LNCaP clone FGC (cell line): ENCODE results near the gene MUC2.

Experiments used
- DNase-seq: peaks from one replicate; pipeline ENCODE4 v3.0.0-alpha.2; 2011; ENCODE audit warnings: low read depth
- H3K4me3 ChIP-seq: 2 replicates; pipeline ENCODE4 v1.5.1; 2011; ENCODE audit warnings: mild to moderate bottlenecking, low read depth, low read length, control low read depth
- TF ChIP-seq, protein P1 (sequence below): IDR thresholded peaks from 2 replicates; pipeline ENCODE4 v1.5.1; 2012; ENCODE audit warnings: mild to moderate bottlenecking; ENCODE audit not compliant: control insufficient read depth, insufficient read depth; ENCODE audit errors: extremely low read depth

MUC2 gene

DNA sequence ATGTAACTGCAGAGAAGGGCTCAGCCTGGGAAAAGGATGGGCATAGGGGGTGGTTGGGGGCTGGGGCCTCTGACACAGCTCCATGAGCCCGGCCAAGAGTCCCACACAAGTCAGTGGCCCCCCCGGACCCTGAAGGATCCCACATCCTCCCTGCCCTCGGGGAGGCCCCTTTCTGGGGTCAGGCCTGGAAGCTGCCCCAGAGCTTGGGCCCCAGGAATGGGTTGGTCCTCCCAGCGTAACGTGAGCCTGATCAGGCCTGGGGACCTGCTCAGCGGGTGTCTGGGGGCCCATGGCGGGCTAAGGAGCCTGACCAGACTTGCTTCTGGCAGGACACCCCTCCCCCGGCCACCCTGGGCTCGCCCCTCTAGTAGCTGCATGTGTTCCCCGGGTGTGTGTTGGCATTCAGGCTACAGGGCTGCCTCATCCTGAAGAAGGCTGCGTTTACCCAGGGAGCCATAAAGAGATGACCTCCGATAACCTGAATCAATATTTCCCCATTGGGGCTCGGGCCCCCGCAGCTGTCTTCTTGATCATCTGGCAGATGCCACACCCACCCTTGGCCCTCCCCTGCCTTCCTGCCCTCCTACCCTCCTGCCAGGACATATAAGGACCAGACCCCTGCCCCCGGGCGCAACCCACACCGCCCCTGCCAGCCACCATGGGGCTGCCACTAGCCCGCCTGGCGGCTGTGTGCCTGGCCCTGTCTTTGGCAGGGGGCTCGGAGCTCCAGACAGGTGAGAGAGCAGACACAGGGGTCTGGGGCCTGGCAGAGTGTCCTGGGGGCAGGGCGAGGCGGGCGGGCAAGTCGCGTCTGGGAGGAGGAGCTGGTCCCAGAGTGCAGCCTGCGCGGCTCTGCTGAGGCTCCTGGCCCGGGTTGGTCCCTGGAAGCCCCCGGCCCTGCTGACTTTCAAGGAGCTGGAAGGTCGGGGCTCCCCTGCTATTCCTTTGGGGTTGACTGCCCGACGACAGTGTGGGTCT is at the start of gene MUC2:
TSS of gene MUC2 (plus strand) at position 631 of the 978 bp plus-strand sequence.
- TF ChIP-seq, protein P1, sequence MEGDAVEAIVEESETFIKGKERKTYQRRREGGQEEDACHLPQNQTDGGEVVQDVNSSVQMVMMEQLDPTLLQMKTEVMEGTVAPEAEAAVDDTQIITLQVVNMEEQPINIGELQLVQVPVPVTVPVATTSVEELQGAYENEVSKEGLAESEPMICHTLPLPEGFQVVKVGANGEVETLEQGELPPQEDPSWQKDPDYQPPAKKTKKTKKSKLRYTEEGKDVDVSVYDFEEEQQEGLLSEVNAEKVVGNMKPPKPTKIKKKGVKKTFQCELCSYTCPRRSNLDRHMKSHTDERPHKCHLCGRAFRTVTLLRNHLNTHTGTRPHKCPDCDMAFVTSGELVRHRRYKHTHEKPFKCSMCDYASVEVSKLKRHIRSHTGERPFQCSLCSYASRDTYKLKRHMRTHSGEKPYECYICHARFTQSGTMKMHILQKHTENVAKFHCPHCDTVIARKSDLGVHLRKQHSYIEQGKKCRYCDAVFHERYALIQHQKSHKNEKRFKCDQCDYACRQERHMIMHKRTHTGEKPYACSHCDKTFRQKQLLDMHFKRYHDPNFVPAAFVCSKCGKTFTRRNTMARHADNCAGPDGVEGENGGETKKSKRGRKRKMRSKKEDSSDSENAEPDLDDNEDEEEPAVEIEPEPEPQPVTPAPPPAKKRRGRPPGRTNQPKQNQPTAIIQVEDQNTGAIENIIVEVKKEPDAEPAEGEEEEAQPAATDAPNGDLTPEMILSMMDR: no peak
- no peak for DNase-seq
- H3K4me3 ChIP-seq: no peak within 1 kb of the TSS

DNA sequence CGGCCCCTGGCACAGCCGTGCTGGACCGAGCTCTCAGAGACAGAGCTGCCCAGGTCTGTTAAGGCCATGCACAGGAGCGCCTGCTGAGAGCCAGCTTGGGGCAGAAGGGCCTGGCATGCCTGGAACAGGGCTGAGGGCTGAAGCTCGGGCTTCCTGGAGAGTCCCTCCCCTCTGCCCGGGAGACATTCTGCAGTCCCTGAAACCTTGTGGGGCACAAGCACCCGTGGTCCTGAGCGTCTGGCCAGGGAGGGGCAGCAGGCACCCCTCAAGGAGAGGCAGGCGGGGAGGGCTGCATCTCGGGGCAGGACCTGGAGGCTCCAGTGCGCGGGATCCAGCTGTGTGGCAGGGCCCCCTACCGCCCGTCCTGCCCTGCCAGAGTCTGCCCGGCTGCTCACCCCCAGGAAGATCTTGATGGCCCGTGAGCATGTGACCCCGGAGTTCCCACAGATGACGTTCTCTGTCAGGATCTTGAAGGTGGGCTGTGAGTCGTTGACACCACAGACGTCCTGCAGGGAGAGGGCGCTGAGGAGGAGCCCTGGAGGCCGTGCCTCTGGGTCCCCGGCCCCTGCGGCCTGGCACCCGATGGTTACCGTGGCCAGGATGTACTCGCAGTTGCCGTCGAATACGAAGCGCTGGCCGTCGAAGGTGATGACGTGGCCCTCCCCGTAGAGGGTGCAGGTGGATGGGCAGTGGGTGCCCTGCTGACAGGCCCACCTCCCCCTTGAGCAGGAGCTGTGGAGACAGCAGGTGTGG is 49.1 kb upstream of the MUC2 start:
- DNase-seq: no peak
- H3K4me3 ChIP-seq: no peak overlapping the region
- TF ChIP-seq, protein P1: no peak

DNA sequence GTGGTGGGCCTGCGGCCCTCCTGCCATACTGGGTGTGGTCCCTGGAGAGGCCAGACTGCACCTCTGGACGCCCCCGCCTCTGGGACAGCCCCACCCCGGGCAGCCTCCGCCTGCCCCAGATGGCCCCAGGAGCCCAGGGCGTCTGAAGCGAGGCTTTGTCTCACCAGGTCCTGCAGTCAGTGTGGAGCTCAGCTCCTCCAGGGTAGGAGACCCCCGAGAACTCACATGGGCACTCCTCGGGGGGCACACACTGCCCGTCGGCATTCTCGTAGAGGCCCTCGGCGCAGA is 48.6 kb upstream of the MUC2 start:
- TF ChIP-seq, protein P1: no peak
- H3K4me3 ChIP-seq: no peak overlapping the region
- DNase-seq: no peak

DNA sequence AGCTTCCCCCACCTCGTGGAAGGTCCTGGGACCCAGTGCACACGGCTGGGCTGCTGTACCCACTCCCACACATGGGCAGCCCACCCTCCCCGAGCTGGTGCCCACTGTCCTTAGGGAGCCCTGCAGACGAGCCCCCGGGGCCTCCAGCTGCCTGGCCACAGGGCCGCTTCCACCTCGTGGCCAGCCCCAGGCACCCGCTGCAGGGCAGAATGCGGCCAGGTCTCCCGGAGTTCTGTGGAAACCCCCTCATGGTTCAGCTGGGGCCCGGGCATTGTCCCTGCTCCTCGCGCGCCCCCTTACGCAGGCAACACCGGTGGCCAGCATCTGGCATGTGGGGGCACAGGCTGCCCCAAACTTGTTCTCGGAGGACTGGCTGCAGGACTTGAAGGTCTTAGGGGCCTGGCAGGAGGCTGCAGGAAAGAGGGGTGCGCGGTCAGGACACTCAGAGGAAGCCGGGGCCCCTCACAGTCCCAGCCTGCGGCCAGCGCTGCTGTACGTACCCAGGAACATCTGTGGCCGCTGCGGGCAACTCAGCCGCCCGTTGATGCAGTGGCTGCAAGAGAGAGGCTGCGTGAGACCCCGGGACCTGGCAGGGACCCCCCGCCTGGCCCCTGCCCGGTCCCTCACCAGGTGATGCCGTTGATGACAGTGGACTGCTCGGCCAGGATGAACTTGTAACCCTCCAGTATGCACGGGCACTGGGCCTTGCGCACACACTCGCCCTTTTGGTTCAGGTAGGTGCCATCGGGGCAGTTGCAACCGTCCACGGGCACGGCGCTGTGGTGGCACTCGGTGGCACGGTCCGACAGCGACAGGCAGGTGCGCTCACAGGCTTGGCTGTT is 47.8 kb upstream of the MUC2 start:
- TF ChIP-seq, protein P1: no peak
- no peak overlapping the region for H3K4me3 ChIP-seq
- DNase-seq: no peak

DNA sequence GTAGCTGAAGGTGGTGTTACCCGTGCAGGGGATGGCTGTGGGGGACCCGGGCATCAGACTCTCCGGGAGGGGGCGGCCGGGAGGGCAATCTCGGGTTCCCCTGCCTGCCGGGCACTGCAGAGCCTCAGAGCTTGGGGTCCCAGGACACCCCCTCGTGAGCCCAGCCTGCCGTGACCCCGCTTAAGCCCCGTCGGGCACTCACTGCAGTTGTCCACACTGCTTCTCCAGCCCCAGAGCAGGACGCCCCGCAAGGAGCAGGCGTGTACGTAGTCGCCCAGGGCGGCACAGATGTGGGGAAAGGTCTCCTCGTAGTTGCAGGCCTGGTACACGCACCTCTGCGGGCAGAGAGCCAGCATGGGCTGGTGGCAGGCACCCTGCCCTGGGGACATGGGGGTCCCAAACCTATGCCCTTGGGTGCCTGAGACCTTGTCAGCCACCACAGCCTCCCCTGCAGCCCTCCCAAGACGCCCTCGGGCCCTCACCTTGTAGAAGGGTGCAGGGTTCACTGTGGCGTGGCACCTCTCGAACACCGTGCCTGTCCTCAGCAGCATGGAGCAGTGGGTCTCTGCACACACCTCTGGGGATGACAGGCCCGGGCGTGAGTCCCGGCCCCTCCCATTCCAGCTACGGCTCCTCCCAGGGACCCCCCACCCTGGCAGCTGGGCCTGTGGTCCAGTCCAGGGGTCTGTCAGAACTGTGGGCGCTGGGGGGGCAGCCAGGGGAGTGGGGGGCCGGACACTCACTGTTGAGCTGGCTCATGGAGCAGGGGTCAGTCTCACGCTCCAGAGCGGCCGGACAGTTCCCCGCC is 47.0 kb upstream of the MUC2 start:
- DNase-seq: no peak
- H3K4me3 ChIP-seq: no peak overlapping the region
- TF ChIP-seq, protein P1: no peak

DNA sequence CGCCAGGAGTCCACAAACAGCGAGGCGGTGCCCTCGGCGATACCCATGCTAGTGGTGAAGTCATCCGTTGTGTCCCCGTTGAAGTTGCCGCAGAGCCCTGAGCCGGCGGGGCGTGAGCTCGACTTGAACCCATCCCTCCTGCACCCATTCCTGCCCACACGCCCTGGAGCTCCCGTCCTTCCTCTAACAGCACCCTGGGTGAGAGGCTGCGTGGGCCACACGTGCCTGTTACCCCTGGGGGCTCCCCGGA is 46.5 kb upstream of the MUC2 start:
- no peak for DNase-seq
- H3K4me3 ChIP-seq: no peak overlapping the region
- TF ChIP-seq, protein P1: no peak
